Skeletal muscle tissue (tissue), 4 donors: ENCODE results near the gene RALGPS2. TPM values are rescaled to one million over a fixed set of nuclear protein-coding genes. Genes with fewer than 3 reads are reported as not detected.
A peak's percentile ranks its signal among the peaks of the same experiment; 100 is the strongest.

ENCODE experiments used
- H3K27ac ChIP-seq: one replicate; pipeline ENCODE4 v1.7.0; 2013; ENCODE audit warnings: mild to moderate bottlenecking, low read depth, low read length, inconsistent platforms
- H3K27me3 ChIP-seq, 3 donors: one replicate each; pipeline ENCODE4 v1.7.0; 2013; ENCODE audit warnings: low read length in 3 of 3; ENCODE audit not compliant: control insufficient read depth in 3 of 3, insufficient read depth in 3 of 3
- H3K36me3 ChIP-seq, 3 donors: one replicate each; pipeline ENCODE4 v1.7.0; 2013; ENCODE audit warnings: low read length in 3 of 3; ENCODE audit not compliant: control insufficient read depth in 3 of 3, insufficient read depth in 3 of 3
- H3K4me1 ChIP-seq, 3 donors: one replicate each; pipeline ENCODE4 v1.7.0; 2013; ENCODE audit warnings: low read length in 3 of 3, mild to moderate bottlenecking in 3 of 3; ENCODE audit not compliant: control insufficient read depth in 3 of 3, insufficient read depth in 3 of 3
- H3K4me3 ChIP-seq, 3 donors: one replicate each; pipeline ENCODE4 v1.7.0; 2013; ENCODE audit warnings: low read length in 3 of 3
- H3K9ac ChIP-seq, 3 donors: one replicate each; pipeline ENCODE4 v1.7.0; 2013; ENCODE audit warnings: low read length in 3 of 3, mild to moderate bottlenecking in 3 of 3, moderate library complexity in 2 of 3, low read depth in 1 of 3
- H3K9me3 ChIP-seq, 3 donors: one replicate each; pipeline ENCODE4 v1.7.0; 2013; ENCODE audit warnings: low read length in 3 of 3; ENCODE audit not compliant: control insufficient read depth in 3 of 3
- total RNA-seq: library from RNA; depleted of rRNA; stranded (reverse); fragments of >200 nt; gene quantifications from one replicate; pipeline ENCODE4 v1.2.3, GENCODE V29; 2014
- donor health status: Osteomylitis.

The RALGPS2 gene
- total RNA-seq, 1 donor from 2014 or later = 35.5 TPM

- H3K27ac ChIP-seq = peak overlapping the region; percentile 54
- no peaks in the 10 kb centered on the region for H3K27me3 ChIP-seq
- no peak overlapping the region for H3K9ac ChIP-seq
- H3K4me3 ChIP-seq = no peak overlapping the region
- peaks cover 25 to 34% (median 31%) of the 10 kb centered on the region in 3 donors for H3K4me1 ChIP-seq
- no peaks in the 10 kb centered on the region for H3K9me3 ChIP-seq
- no peaks in the 10 kb centered on the region for H3K36me3 ChIP-seq
Observed at GRCh38 chr1:178933709-178934490, 208.9 kb downstream of the RALGPS2 start.

- peaks cover 31 to 40% (median 38%) of the 10 kb centered on the region in 3 donors for H3K4me1 ChIP-seq
- H3K9ac ChIP-seq = no peak overlapping the region
- H3K27ac ChIP-seq = no peak overlapping the region
Observed at GRCh38 chr1:178934546-178934945, 209.5 kb downstream of the RALGPS2 start.

GRCh38 chr1:178935610-178936009 lies 210.6 kb downstream of the RALGPS2 start:
- Histone ChIP-seq H3K4me1 (peaks cover 37 to 45% (median 42%) of the 10 kb centered on the region in 3 donors), H3K9me3 (no peaks in the 10 kb centered on the region), H3K36me3 (no peaks in the 10 kb centered on the region), H3K9ac (no peak overlapping the region), H3K27ac (no peak overlapping the region), H3K27me3 (no peaks in the 10 kb centered on the region), H3K4me3 (no peak overlapping the region)

More at GRCh38 chr1:178934546-178934945, 209.5 kb downstream of the RALGPS2 start:
- Histone ChIP-seq H3K4me3 (no peak overlapping the region), H3K9me3 (no peaks in the 10 kb centered on the region), H3K36me3 (no peaks in the 10 kb centered on the region), H3K27me3 (no peaks in the 10 kb centered on the region)

GRCh38 chr1:178937695-178938094 lies 212.7 kb downstream of the RALGPS2 start:
- H3K27ac ChIP-seq = peak overlapping the region; percentile 86
- H3K4me1 ChIP-seq = peaks cover 35 to 44% (median 41%) of the 10 kb centered on the region in 3 donors
- no peaks in the 10 kb centered on the region for H3K9me3 ChIP-seq
- no peaks in the 10 kb centered on the region for H3K36me3 ChIP-seq
- H3K9ac ChIP-seq = no peak overlapping the region
- peak overlapping the region in 1 of 3 donors; percentile 49 for H3K4me3 ChIP-seq
- peaks cover 0 to 6% (median 0%) of the 10 kb centered on the region in 3 donors for H3K27me3 ChIP-seq

- Histone ChIP-seq H3K36me3 (no peaks in the 10 kb centered on the region), H3K27ac (peak overlapping the region; percentile 86), H3K9ac (peak overlapping the region; percentile 56 to 59 (median 57)), H3K9me3 (no peaks in the 10 kb centered on the region), H3K4me1 (peaks cover 34 to 39% (median 35%) of the 10 kb centered on the region in 3 donors), H3K4me3 (peak overlapping the region; percentile 29 to 61 (median 49)), H3K27me3 (peaks cover 0 to 6% (median 0%) of the 10 kb centered on the region in 3 donors)
Observed at GRCh38 chr1:178938101-178938958, 213.3 kb downstream of the RALGPS2 start.

GRCh38 chr1:178938959-178939317 lies 213.9 kb downstream of the RALGPS2 start:
- Histone ChIP-seq H3K9me3 (no peaks in the 10 kb centered on the region), H3K27ac (peak overlapping the region; percentile 86), H3K4me1 (peaks cover 27 to 33% (median 29%) of the 10 kb centered on the region in 3 donors), H3K27me3 (peaks cover 0 to 6% (median 0%) of the 10 kb centered on the region in 3 donors), H3K9ac (peak overlapping the region; percentile 54 to 59 (median 56)), H3K4me3 (peak overlapping the region; percentile 49 to 61 (median 61)), H3K36me3 (no peaks in the 10 kb centered on the region)

- Histone ChIP-seq H3K36me3 (no peaks in the 10 kb centered on the region), H3K27me3 (peaks cover 0 to 6% (median 0%) of the 10 kb centered on the region in 3 donors), H3K9me3 (no peaks in the 10 kb centered on the region), H3K9ac (peak overlapping the region; percentile 23 to 56 (median 54)), H3K4me1 (peaks cover 25 to 32% (median 26%) of the 10 kb centered on the region in 3 donors), H3K27ac (peak overlapping the region; percentile 86), H3K4me3 (peak overlapping the region; percentile 49 to 61 (median 61))
Observed at GRCh38 chr1:178939338-178940067, 214.5 kb downstream of the RALGPS2 start.

- Histone ChIP-seq H3K4me1 (peaks cover 20 to 28% (median 22%) of the 10 kb centered on the region in 3 donors), H3K36me3 (no peaks in the 10 kb centered on the region), H3K27me3 (peaks cover 0 to 6% (median 0%) of the 10 kb centered on the region in 3 donors), H3K27ac (peak overlapping the region; percentile 86), H3K9me3 (no peaks in the 10 kb centered on the region), H3K9ac (no peak overlapping the region), H3K4me3 (no peak overlapping the region)
Observed at GRCh38 chr1:178940068-178940765, 215.2 kb downstream of the RALGPS2 start.

GRCh38 chr1:178941261-178941689 lies 216.2 kb downstream of the RALGPS2 start:
- H3K27me3 ChIP-seq = peaks cover 0 to 6% (median 0%) of the 10 kb centered on the region in 3 donors
- no peak overlapping the region for H3K27ac ChIP-seq
- H3K36me3 ChIP-seq = no peaks in the 10 kb centered on the region
- no peaks in the 10 kb centered on the region for H3K9me3 ChIP-seq
- no peak overlapping the region for H3K4me3 ChIP-seq
- peaks cover 25 to 34% (median 28%) of the 10 kb centered on the region in 3 donors for H3K4me1 ChIP-seq
- no peak overlapping the region for H3K9ac ChIP-seq
